GM18873 (cell line): ENCODE data around the gene FHIT.

Experiments
- ATAC-seq: cut with Tn5 transposase; IDR thresholded peaks from one replicate; pipeline ENCODE4 v1.9.1; 2021; ENCODE audit warnings: mild to moderate bottlenecking, moderate library complexity, moderate number of reproducible peaks; ENCODE audit not compliant: unreplicated experiment, low FRiP score

FHIT gene

GRCh38 chr3:60600848-60601247 is 650.4 kb downstream of the FHIT start:
- no peak for ATAC-seq

DNA sequence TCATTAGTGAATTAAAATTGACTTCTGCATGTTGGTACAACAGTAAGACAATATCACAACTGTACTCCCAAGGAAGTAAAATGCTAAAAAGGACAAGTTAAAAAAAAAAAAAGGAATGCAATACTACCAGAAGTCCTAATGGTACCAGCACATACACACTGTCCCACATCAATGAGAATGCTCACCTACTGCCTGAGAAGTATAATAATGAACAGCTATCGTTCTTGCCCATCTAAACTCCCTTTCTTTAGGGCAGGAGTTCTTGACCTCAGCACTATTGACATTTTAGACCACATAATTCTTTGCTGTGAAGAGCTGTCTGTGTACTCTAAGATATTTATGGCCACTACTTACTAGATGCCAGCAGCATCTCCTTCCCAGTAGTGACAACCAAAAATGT is 651.7 kb downstream of the FHIT start:
- no peak for ATAC-seq

- ATAC-seq, result no peak
Observed at GRCh38 chr3:60598671-60599070, 652.6 kb downstream of the FHIT start.

DNA sequence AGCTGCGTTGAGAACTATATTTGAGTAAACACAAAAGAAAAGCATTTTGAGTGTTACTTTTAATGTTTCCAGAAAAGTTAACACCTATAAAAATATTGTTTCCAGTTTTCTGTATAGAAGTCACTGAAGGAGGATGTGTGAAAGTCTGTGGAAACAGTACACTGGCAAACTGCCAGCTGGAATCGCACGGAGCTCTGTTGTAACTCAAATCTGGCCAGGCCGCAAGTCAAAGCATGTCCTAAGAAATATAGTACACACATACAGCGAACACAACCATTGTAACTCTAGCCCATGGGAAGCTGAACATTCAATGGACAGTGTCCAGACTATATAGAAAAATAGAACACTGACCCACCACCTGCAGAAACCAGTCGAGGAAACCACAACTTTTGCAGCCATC is 657.2 kb downstream of the FHIT start:
- no peak for ATAC-seq

DNA sequence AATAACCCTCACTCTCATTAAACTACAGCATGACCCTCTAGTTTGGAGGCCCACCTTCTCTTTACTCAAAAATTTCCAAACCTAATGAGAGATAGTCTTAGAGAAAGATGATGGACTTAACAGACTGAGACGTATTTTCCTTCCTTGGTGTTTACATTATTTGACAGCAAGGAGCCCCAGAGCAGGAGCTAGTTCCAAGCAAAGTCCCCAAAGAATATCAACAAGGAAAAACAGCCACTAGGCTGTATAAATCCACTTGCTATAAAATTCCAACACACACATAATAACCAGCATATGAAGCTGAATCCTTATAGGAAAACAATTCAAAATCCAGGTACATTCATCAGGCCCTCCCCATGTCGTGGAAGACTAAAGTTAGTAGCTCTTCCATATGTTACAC is 660.0 kb downstream of the FHIT start:
- ATAC-seq, result no peak

GRCh38 chr3:60588806-60589205 is 662.4 kb downstream of the FHIT start:
- no peak for ATAC-seq

DNA sequence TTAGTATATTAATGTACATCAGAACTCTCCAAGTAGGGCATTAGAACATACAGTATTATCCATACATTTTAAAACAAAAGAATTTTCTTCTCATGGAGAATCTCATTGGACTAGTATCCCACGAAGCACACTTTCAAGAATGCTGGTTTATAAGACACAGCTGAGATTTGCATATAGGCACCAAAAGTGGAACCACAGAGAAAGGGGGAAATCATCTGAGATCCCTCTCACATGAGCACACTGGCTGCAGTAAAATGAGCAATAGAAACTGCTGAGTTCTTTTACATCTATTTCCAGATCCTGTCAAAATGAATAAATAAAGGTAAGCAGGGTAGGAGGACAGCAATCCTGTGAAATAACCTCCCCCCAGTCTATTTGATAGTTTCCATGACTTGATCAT is 665.3 kb downstream of the FHIT start:
- no peak for ATAC-seq

DNA sequence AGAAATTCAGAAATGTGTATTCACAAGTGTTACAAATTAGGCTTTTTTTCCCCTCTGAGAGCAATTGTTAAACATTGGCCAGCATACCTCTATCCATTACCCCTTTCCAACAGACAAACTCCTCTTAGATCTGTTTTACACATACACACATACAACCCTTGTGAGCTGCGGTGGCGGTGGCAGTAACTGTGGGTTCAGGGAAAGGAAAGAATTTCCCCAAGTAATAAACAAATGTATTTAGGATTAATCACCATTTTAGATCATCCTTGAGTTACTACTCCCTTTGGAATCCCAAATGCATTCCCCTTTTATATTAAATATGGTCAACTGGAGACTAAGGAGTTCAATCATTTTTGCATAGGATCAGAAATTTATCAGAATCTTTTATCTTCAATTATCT is 667.0 kb downstream of the FHIT start:
- no peak for ATAC-seq

DNA sequence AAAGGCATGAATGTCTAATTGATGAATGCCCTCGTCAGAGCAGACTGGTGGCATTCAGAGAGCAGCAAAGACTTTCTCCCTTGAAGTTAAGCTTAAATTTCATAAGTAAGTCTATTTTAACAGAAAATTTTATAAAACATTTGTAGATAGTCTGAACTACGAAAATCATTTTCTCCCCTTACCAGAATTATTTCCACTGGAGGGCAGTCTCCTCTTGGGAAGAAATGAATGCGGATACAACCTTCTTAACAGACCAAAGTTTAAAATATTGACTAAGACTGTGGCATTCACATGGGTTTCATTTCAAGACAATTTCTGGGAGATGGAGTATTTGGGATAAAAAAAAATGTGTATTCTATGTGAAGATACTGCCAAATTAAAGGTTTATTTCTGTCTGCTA is 669.0 kb downstream of the FHIT start:
- ATAC-seq, result no peak

GRCh38 chr3:60580809-60581208 is 670.4 kb downstream of the FHIT start:
- no peak for ATAC-seq

DNA sequence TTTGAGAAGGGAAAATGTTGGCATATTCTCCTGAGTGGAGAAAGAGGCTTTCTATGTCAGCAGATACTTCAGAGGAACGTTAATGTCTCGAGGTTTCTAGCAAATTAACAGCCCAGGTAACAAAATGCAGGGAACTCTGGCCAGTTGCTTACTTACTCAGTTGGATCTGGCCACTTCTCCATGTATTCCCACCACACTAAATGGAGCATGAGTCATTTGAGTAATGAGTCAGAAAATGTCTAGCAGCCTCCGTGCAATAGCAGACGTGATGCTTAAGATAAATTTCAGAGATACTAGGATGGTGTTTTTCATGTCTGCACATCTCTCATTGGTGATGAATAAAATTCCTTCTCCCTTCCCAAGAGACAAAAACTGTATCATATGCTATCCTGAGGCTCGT is 671.5 kb downstream of the FHIT start:
- no peak for ATAC-seq

DNA sequence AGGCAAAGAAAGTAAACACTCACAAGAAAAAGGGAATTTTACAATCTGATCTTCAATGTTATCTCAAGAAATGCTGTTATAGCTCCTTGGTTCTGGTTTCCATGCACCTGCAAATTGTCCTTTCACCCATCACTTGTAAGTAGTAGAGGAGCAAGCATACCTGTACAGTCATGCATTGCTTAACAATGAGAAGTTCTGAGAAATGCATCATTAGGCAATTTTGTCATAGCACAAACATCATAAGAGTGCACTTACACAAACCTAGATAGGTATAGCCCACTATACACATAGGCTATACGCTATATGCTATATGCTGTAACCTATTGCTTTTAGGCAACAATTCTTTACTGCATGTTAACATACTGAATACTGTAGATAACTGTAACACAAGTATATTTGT is 672.3 kb downstream of the FHIT start:
- no peak for ATAC-seq

DNA sequence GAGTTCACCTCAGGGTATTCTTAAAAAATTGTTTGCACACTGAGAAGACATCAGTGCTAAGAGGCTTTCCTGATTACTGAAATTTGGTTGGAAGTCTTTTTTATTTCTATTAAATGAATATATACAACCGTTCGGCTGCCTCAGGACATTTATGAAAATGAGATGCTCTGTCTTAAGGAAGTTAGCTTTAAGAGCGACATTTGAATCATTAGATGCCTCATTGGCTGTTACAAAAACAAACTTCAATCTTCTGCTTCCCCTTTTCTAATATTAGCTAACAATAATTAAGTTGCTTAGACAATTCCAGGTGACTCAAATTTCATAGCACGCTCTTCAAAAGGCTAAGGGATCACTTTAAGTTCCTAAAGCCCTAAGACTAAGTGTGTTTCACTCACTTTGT is 673.7 kb downstream of the FHIT start:
- no peak for ATAC-seq

DNA sequence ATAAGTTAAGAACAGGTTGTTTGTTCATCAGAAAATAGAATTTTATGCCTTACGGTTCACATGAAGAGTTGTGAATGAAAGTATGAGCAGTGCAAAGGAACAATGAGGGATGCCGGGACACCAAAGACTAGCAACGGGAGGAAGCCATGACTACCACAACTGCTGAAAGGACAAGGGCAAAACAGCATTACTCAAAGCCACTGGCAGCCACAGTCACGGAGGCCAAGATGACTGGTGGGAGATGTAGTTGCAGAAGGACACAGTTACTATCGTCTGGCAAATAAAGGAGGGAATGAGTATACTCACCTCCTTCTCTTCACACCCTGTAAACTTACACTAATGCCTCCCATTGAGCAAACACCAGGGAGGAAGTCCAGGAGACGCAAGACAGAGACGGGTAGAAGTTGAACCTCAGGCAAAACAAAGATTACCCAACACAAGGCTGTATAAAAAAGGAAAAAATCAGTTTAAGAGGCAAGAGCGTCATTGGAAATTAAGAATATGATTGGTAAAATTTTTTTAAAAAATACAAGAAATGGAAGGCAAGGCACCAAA is 675.5 kb downstream of the FHIT start:
- ATAC-seq, result no peak

GRCh38 chr3:60574046-60574769 is 677.0 kb downstream of the FHIT start:
- ATAC-seq, result no peak

DNA sequence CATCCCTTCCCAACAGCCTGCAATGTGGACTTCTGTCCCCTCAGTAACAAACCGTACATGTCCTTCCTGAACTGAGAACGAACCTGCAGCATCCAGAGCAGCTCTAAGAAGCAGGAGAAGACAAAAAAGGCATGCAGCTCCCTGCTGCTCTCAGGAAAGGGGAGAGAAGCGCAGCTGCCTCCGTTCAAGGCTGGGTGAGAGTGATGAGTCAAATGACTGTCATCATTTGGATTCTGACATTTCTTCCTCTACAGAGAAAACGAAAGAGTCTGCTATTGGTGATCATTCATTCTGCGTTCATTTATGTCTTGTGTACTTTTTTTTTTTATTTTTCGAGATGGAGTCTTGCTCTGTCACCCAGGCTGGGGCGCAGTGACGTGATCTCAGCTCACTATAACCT is 677.8 kb downstream of the FHIT start:
- no peak for ATAC-seq

DNA sequence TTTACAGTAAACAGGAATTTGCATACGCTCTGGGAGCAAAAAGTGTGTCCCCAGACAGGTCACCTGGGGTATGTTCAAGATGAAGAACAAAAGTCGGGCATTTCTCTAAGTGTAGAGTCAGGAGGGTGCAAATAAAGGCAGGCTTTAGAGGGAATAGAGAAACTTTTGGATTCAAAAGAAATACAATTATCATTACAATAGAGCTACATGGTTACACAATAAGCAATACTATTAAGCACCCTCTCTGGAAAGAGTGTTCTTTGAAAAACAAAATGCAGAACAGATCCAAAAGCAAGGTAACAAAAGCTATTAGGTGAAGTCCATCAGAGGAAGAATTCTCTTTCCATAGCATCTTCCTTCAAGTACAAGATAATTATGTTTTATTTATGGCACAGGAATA is 679.7 kb downstream of the FHIT start:
- no peak for ATAC-seq

GRCh38 chr3:60557122-60557521 is 694.1 kb downstream of the FHIT start:
- no peak for ATAC-seq

GRCh38 chr3:60555686-60556354 is 695.4 kb downstream of the FHIT start:
- ATAC-seq, result peak; percentile 92

DNA sequence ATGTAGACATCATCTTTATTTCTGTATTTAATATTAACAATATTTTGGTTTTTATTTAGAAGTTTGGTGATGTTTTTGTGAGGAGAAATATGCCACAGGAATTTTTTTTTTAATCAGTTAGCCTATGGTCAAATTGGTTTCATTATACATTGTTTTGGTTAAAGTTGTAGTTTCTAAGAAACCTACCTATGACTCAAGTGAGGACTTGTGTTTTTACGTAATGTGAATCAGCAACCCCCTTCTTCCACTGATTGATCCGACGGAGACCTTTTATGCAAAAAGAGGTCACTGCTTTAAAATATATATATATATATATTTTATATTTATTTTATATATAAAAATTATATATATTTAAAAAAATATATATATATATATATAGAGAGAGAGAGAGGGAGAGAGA is 698.1 kb downstream of the FHIT start:
- ATAC-seq, result peak; percentile 46

DNA sequence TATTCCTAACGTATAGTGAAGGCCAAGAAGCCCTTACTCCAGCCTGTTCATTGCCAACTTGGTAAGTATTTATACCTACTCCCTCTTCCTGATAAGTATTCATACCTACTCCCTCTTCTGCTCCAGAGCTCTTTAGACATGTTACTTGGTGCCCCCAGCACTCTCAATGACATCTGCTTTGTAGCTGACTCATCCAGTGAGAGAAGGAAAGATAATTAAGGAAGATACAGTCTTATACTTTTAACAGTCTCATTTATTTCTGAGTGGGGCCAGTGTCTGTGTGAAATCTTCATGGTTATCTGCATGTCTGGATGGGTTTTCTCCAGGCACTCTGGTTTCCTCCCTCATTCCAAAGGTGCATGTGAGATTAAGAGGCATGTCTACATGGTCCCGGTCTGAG is 698.7 kb downstream of the FHIT start:
- ATAC-seq, result no peak
